HepG2 (cell line): ENCODE measurements around the gene IGF2.

Experiments
- ESRRA ChIP-seq: sonication (generic); formaldehyde crosslinking; IDR thresholded peaks from 2 replicates; pipeline ENCODE4 v1.5.1; 2020; ENCODE audit warnings: mild to moderate bottlenecking, low read depth, missing genetic modification reagents
- EZH2 ChIP-seq: conservative IDR thresholded peaks from 2 replicates; pipeline ENCODE4 v1.6.1; 2012; ENCODE audit warnings: mild to moderate bottlenecking, low read depth, low read length, moderate library complexity
- HDAC6 ChIP-seq: fragments of 200-600 bp; sonication (generic); IDR thresholded peaks from 2 replicates; pipeline ENCODE4 v1.7.0; 2017; ENCODE audit warnings: mild to moderate bottlenecking, antibody characterized with exemption, low read length, low read depth
- MYNN ChIP-seq: sonication (generic); formaldehyde crosslinking; IDR thresholded peaks from 2 replicates; pipeline ENCODE4 v1.4.0; 2020; ENCODE audit warnings: mild to moderate bottlenecking, low read depth, missing genetic modification reagents
- NR2F2 ChIP-seq: IDR thresholded peaks from 2 replicates; pipeline ENCODE4 v1.6.1; 2012; ENCODE audit warnings: low read depth, inconsistent platforms, borderline replicate concordance
- RFX5 ChIP-seq: IDR thresholded peaks from 2 replicates; pipeline ENCODE4 v1.6.1; 2011; ENCODE audit warnings: low read depth, low read length, improper control_type of control experiment
- ZBTB14 ChIP-seq: sonication (generic); formaldehyde crosslinking; IDR thresholded peaks from 2 replicates; pipeline ENCODE4 v1.4.0; 2020; ENCODE audit warnings: missing genetic modification reagents
- ZSCAN29 ChIP-seq: sonication (generic); formaldehyde crosslinking; conservative IDR thresholded peaks from 2 replicates; pipeline ENCODE4 v1.4.0; 2020; ENCODE audit warnings: mild to moderate bottlenecking, missing genetic modification reagents

- TF ChIP-seq ZBTB14 (no peak), HDAC6 (no peak), ZSCAN29 (no peak), ESRRA (CRISPR knock-in tag) (no peak), EZH2 (no peak), MYNN (CRISPR knock-in tag) (no peak), NR2F2 (no peak), RFX5 (no peak)
Measured at GRCh38 chr11:2126520-2127085, 12.6 kb downstream of the IGF2 start.
